ENCODE results near the gene ERCC5.

Gene ERCC5

DNA sequence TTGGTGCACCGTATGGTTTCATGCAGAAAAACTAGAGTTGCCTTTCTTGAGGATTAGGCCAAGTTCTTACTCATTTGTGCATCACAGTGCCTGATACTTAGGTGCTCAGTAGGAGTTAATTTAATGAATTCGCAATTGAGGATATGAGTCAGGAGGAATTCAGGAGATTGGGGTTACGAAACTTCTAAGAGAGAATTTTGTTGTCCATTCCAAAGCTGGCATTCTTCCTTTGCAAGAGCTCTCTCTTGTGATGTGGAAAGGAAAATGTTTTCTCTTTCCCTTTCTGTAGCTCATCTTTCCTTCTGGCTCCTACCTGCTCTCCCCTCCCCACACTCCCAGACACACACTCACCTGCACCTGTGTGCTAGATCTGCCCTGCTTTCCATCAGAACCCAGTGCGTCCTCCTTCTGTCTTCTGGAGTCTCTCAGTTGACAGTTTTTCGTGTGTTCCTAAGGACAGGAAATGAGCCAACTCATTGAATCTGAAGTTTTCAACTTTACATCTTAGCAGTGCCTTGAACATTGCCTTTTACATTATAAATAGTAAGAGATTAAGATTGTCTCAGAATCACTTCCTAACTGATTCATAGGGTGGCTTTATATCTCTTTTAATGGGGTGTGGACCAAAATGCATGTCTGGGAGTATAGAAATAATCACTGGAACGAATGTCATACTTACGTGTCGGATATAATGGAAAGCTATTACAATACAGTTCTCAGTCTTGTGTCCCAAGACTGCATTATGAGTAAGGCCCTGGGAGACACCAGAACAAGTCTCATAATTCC lies 19.7 kb upstream of the ERCC5 start:
- H3K36me3 ChIP-seq (ENCODE audit: control insufficient read depth, insufficient read depth, low read length) = no peaks in the 10 kb centered on the region
- H2AFZ ChIP-seq = no peak overlapping the region
- no peak overlapping the region for H3K4me2 ChIP-seq (ENCODE audit: low read length)
- no peak overlapping the region for H3K4me3 ChIP-seq (ENCODE audit: low read depth, low read length)
- H3K9ac ChIP-seq = no peak overlapping the region
- no peaks in the 10 kb centered on the region for H3K27me3 ChIP-seq (ENCODE audit: control insufficient read depth, insufficient read depth, low read length)
- no peak overlapping the region for H3K27ac ChIP-seq
- H3K9me3 ChIP-seq (ENCODE audit: control insufficient read depth, low read length) = no peaks in the 10 kb centered on the region
- TF ChIP-seq, protein P1, sequence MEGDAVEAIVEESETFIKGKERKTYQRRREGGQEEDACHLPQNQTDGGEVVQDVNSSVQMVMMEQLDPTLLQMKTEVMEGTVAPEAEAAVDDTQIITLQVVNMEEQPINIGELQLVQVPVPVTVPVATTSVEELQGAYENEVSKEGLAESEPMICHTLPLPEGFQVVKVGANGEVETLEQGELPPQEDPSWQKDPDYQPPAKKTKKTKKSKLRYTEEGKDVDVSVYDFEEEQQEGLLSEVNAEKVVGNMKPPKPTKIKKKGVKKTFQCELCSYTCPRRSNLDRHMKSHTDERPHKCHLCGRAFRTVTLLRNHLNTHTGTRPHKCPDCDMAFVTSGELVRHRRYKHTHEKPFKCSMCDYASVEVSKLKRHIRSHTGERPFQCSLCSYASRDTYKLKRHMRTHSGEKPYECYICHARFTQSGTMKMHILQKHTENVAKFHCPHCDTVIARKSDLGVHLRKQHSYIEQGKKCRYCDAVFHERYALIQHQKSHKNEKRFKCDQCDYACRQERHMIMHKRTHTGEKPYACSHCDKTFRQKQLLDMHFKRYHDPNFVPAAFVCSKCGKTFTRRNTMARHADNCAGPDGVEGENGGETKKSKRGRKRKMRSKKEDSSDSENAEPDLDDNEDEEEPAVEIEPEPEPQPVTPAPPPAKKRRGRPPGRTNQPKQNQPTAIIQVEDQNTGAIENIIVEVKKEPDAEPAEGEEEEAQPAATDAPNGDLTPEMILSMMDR (IDR thresholded peaks at IDR 0.05) = no peak
- H3K79me2 ChIP-seq = no peaks in the 10 kb centered on the region
- H3K4me1 ChIP-seq = no peaks in the 10 kb centered on the region

DNA sequence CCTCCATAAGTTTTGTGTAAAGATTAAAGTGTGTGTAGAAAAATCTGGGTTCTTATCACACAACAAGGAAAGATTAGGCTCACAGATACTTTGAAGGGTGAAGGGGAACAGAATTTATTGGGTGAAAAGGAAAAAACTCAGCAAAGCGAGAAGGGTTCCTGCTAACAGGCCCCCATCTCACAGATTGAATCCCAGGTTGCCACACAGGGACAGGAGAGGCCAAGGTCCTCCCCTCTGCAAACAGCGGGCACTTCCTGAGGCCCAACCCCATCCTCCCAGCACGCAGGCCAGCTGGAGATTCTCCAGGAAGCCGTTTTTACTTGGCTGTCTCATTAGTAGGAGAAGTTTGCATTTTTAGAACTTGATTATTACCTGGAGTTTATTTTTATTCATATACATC lies 15.2 kb upstream of the ERCC5 start:
- Histone ChIP-seq H2AFZ (no peak overlapping the region), H3K4me1 (no peaks in the 10 kb centered on the region), H3K27me3 (ENCODE audit: control insufficient read depth, insufficient read depth, low read length) (no peaks in the 10 kb centered on the region), H3K79me2 (no peaks in the 10 kb centered on the region), H3K9ac (no peak overlapping the region), H3K36me3 (ENCODE audit: control insufficient read depth, insufficient read depth, low read length) (no peaks in the 10 kb centered on the region), H3K27ac (no peak overlapping the region), H3K4me2 (ENCODE audit: low read length) (no peak overlapping the region), H3K9me3 (ENCODE audit: control insufficient read depth, low read length) (no peaks in the 10 kb centered on the region), H3K4me3 (ENCODE audit: low read depth, low read length) (no peak overlapping the region)
- TF ChIP-seq, protein P1 (IDR thresholded peaks at IDR 0.05) = no peak

DNA sequence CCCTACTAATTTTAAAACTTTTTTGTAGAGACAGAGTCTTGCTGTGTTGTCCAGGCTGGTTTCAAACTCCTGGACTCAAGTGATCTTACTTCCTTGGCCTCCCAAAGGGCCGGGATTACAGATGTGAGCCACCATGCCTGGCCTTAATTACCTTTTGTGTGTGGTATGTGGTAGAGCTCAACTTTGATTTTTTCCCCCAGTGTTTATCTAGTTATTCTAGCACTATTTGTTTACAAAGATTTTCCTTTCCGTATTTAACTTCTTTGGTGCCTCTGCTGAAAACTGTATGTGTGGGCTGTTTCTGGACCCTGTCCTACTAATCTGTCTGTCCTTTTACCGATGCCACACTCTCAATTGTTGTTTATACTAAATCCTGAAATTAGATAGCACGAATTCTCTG lies 9.4 kb upstream of the ERCC5 start:
- Histone ChIP-seq H3K36me3 (ENCODE audit: control insufficient read depth, insufficient read depth, low read length) (no peaks in the 10 kb centered on the region), H2AFZ (no peak overlapping the region), H3K9me3 (ENCODE audit: control insufficient read depth, low read length) (no peaks in the 10 kb centered on the region), H3K9ac (no peak overlapping the region), H3K4me3 (ENCODE audit: low read depth, low read length) (no peak overlapping the region), H3K27ac (no peak overlapping the region), H3K79me2 (no peaks in the 10 kb centered on the region), H3K4me2 (ENCODE audit: low read length) (no peak overlapping the region), H3K27me3 (ENCODE audit: control insufficient read depth, insufficient read depth, low read length) (no peaks in the 10 kb centered on the region), H3K4me1 (no peaks in the 10 kb centered on the region)
- TF ChIP-seq, protein P1 (IDR thresholded peaks at IDR 0.05) = no peak

DNA sequence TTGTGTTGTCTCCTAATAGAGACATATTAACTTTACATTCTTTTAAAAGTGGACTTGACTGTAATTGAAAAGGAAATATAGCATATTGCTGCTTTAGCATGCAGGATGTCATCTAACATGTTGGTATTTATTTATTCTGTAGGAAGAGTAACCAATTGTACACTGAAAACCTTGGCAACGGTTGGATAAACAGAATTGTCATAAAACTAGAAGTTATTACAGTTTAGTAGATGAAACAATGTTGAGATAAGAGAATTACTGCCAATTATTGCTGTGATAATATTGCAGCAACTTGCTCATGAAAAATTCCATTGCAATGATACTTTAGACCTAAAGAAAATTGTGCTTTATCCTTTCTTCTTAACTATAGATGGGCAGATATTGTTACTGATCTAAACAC lies 7.6 kb upstream of the ERCC5 start:
- TF ChIP-seq, protein P1 (IDR thresholded peaks at IDR 0.05) = no peak
- no peaks in the 10 kb centered on the region for H3K36me3 ChIP-seq (ENCODE audit: control insufficient read depth, insufficient read depth, low read length)
- H3K4me2 ChIP-seq (ENCODE audit: low read length) = no peak overlapping the region
- no peaks in the 10 kb centered on the region for H3K27me3 ChIP-seq (ENCODE audit: control insufficient read depth, insufficient read depth, low read length)
- H3K4me1 ChIP-seq = no peaks in the 10 kb centered on the region
- no peaks in the 10 kb centered on the region for H3K9me3 ChIP-seq (ENCODE audit: control insufficient read depth, low read length)
- no peaks in the 10 kb centered on the region for H3K79me2 ChIP-seq
- no peak overlapping the region for H3K27ac ChIP-seq
- no peak overlapping the region for H2AFZ ChIP-seq
- no peak overlapping the region for H3K4me3 ChIP-seq (ENCODE audit: low read depth, low read length)
- no peak overlapping the region for H3K9ac ChIP-seq

DNA sequence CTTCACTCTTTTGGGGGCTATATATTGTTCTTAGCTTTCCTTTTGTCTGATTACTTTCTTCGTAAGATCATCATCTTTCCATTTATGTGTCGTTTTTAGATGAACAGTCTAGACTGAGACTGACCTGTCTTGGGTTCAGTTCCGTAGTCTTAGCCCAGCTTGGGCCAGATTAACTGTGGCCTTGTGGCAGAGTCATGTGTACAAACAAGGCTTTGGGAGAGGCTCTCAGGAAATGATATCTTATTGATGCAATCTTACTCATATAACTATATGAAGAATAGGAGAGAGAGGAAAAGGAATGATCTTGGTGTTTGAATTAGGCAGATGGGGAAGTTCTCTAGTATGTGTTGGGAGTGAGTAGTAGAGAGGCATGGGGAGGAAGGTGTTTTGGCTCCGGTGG lies 6.8 kb upstream of the ERCC5 start:
- no peaks in the 10 kb centered on the region for H3K27me3 ChIP-seq (ENCODE audit: control insufficient read depth, insufficient read depth, low read length)
- H3K9me3 ChIP-seq (ENCODE audit: control insufficient read depth, low read length) = no peaks in the 10 kb centered on the region
- H2AFZ ChIP-seq = no peak overlapping the region
- H3K9ac ChIP-seq = no peak overlapping the region
- no peaks in the 10 kb centered on the region for H3K4me1 ChIP-seq
- H3K27ac ChIP-seq = no peak overlapping the region
- no peak overlapping the region for H3K4me3 ChIP-seq (ENCODE audit: low read depth, low read length)
- H3K4me2 ChIP-seq (ENCODE audit: low read length) = no peak overlapping the region
- TF ChIP-seq, protein P1 (IDR thresholded peaks at IDR 0.05) = no peak
- no peaks in the 10 kb centered on the region for H3K36me3 ChIP-seq (ENCODE audit: control insufficient read depth, insufficient read depth, low read length)
- no peaks in the 10 kb centered on the region for H3K79me2 ChIP-seq

Measured in parathyroid adenoma (tissue), 2 donors.